H9 (cell line): Measurements from ENCODE around the gene MRPL18. TPM values are rescaled to one million over a fixed set of nuclear protein-coding genes. Genes with fewer than 3 reads are reported as not detected.

Experiments used
- DNase-seq: peaks from one replicate; pipeline ENCODE4 v3.0.0-alpha.2; 2017
- H2AFZ ChIP-seq: one replicate; pipeline ENCODE4 v1.6.1; 2013; ENCODE audit warnings: mild to moderate bottlenecking, low read length, control low read depth, moderate library complexity
- H2AK5ac ChIP-seq: 2 replicates; pipeline ENCODE4 v1.6.1; 2013; ENCODE audit warnings: low read length, control low read depth, mixed read lengths; ENCODE audit not compliant: insufficient read length
- H2BK120ac ChIP-seq: one replicate; pipeline ENCODE4 v1.6.1; 2013; ENCODE audit warnings: low read depth, mild to moderate bottlenecking, low read length, control low read depth, inconsistent platforms; ENCODE audit not compliant: poor library complexity, severe bottlenecking
- H2BK12ac ChIP-seq: 2 replicates; pipeline ENCODE4 v1.6.1; 2013; ENCODE audit warnings: low read length, control low read depth, mixed read lengths, low read depth; ENCODE audit not compliant: insufficient read length
- H2BK15ac ChIP-seq: 2 replicates; pipeline ENCODE4 v1.6.1; 2013; ENCODE audit warnings: low read depth, low read length, control low read depth
- H2BK20ac ChIP-seq: one replicate; pipeline ENCODE4 v1.6.1; 2013; ENCODE audit warnings: low read depth, mild to moderate bottlenecking, low read length, control low read depth, inconsistent platforms; ENCODE audit not compliant: poor library complexity, severe bottlenecking
- H2BK5ac ChIP-seq: 2 replicates; pipeline ENCODE4 v1.6.1; 2013; ENCODE audit warnings: low read length, control low read depth, mixed read lengths; ENCODE audit not compliant: insufficient read length
- H3K14ac ChIP-seq: 2 replicates; pipeline ENCODE4 v1.6.1; 2013; ENCODE audit warnings: low read length, control low read depth; ENCODE audit not compliant: insufficient read depth
- H3K18ac ChIP-seq: 2 replicates; pipeline ENCODE4 v1.6.1; 2013; ENCODE audit warnings: low read depth, mild to moderate bottlenecking, mixed read lengths, low read length, control low read depth; ENCODE audit not compliant: insufficient read length
- H3K23ac ChIP-seq: 2 replicates; pipeline ENCODE4 v1.6.1; 2013; ENCODE audit warnings: low read length, control low read depth, mixed read lengths, low read depth; ENCODE audit not compliant: insufficient read length
- H3K23me2 ChIP-seq: 2 replicates; pipeline ENCODE4 v1.6.1; 2013; ENCODE audit warnings: low read depth, mild to moderate bottlenecking, mixed read lengths, low read length, control low read depth; ENCODE audit not compliant: insufficient read length, poor library complexity, severe bottlenecking
- H3K27ac ChIP-seq: 2 replicates; pipeline ENCODE4 v1.5.1; 2013; ENCODE audit warnings: low read length, control low read depth, mixed read lengths, low read depth; ENCODE audit not compliant: insufficient read length
- H3K27me3 ChIP-seq: 2 replicates; pipeline ENCODE4 v1.6.1; 2013; ENCODE audit warnings: low read length, control low read depth, inconsistent platforms; ENCODE audit not compliant: insufficient read depth
- H3K4ac ChIP-seq: 2 replicates; pipeline ENCODE4 v1.6.1; 2013; ENCODE audit warnings: low read depth, mild to moderate bottlenecking, control low read depth, inconsistent platforms, low read length, moderate library complexity
- H3K4me1 ChIP-seq: 2 replicates; pipeline ENCODE4 v1.6.1; 2013; ENCODE audit warnings: low read length, control low read depth, inconsistent platforms; ENCODE audit not compliant: insufficient read depth
- H3K4me2 ChIP-seq: 2 replicates; pipeline ENCODE4 v1.6.1; 2013; ENCODE audit warnings: low read length, control low read depth, mixed read lengths; ENCODE audit not compliant: insufficient read length, insufficient read depth
- H3K56ac ChIP-seq: 2 replicates; pipeline ENCODE4 v1.6.1; 2013; ENCODE audit warnings: low read depth, mild to moderate bottlenecking, mixed read lengths, low read length, control low read depth; ENCODE audit not compliant: insufficient read length
- H3K79me1 ChIP-seq: 2 replicates; pipeline ENCODE4 v1.6.1; 2013; ENCODE audit warnings: low read depth, mild to moderate bottlenecking, moderate library complexity, low read length, control low read depth, inconsistent platforms; ENCODE audit not compliant: insufficient read depth, poor library complexity, severe bottlenecking
- H3K79me2 ChIP-seq: 2 replicates; pipeline ENCODE4 v1.6.1; 2013; ENCODE audit warnings: low read length, control low read depth, inconsistent platforms; ENCODE audit not compliant: insufficient read depth
- H3K9ac ChIP-seq: 2 replicates; pipeline ENCODE4 v1.6.1; 2013; ENCODE audit warnings: low read length, control low read depth, mixed read lengths; ENCODE audit not compliant: insufficient read length; ENCODE audit errors: extremely low read depth
- H3K9me3 ChIP-seq: one replicate; pipeline ENCODE4 v1.6.1; 2013; ENCODE audit warnings: low read depth, low read length, inconsistent platforms; ENCODE audit not compliant: control insufficient read depth
- H3T11ph ChIP-seq: one replicate; pipeline ENCODE4 v1.6.1; 2013; ENCODE audit warnings: mild to moderate bottlenecking, low read length, control low read depth, inconsistent platforms
- H4K20me1 ChIP-seq: one replicate; pipeline ENCODE4 v1.6.1; 2013; ENCODE audit not compliant: control insufficient read depth, insufficient read length, insufficient read depth
- H4K5ac ChIP-seq: 2 replicates; pipeline ENCODE4 v1.6.1; 2013; ENCODE audit warnings: low read depth, mild to moderate bottlenecking, mixed read lengths, low read length, control low read depth; ENCODE audit not compliant: insufficient read length
- H4K8ac ChIP-seq: replicated peaks from 2 replicates; pipeline ENCODE4 v1.6.1; 2013; ENCODE audit warnings: low read length, control low read depth, mixed read lengths, low read depth; ENCODE audit not compliant: insufficient read length
- H4K91ac ChIP-seq: 2 replicates; pipeline ENCODE4 v1.6.1; 2013; ENCODE audit warnings: low read depth, mild to moderate bottlenecking, moderate library complexity, mixed read lengths, low read length, control low read depth; ENCODE audit not compliant: insufficient read length
- H3K27ac Mint-ChIP-seq, 3 experiments: 2 replicates in 2 of 3; 3 replicates in 1 of 3; pipeline ENCODE4 v1.8.0; 2020 to 2021; ENCODE audit warnings: mixed read lengths in 3 of 3, mild to moderate bottlenecking in 1 of 3, moderate library complexity in 1 of 3
- H3K27me3 Mint-ChIP-seq: 2 replicates; pipeline ENCODE4 v1.8.0; 2021; ENCODE audit warnings: low read depth, mild to moderate bottlenecking, moderate library complexity, mixed read lengths
- H3K36me3 Mint-ChIP-seq, 3 experiments: 2 replicates in 2 of 3; 3 replicates in 1 of 3; pipeline ENCODE4 v1.8.0; 2020 to 2021; ENCODE audit warnings: low read depth in 3 of 3, mixed read lengths in 3 of 3; ENCODE audit not compliant: insufficient read depth in 1 of 3
- H3K4me1 Mint-ChIP-seq, 2 experiments: 2 replicates each; pipeline ENCODE4 v1.8.0; 2020; ENCODE audit warnings: mixed read lengths in 2 of 2
- H3K4me3 Mint-ChIP-seq, 2 experiments: 2 replicates in 1 of 2; 3 replicates in 1 of 2; pipeline ENCODE4 v1.8.0; 2020 to 2021; ENCODE audit warnings: mild to moderate bottlenecking in 2 of 2, mixed read lengths in 2 of 2, moderate library complexity in 1 of 2
- H3K9me3 Mint-ChIP-seq, 2 experiments: 2 replicates in 1 of 2; 3 replicates in 1 of 2; pipeline ENCODE4 v1.8.0; 2020; ENCODE audit warnings: mild to moderate bottlenecking in 2 of 2, mixed read lengths in 2 of 2, moderate library complexity in 1 of 2
- WGBS: extraction: QIAGEN DNeasy Blood & Tissue Kit; methylation state at CpG from one replicate; pipeline ENCODE4 v1.1.7; 2013; ENCODE audit warnings: missing lambda C conversion rate, low lambda C conversion rate, mixed read lengths; ENCODE audit not compliant: insufficient read length; ENCODE audit errors: extremely low coverage; 5-methylcytosine and 5-hydroxymethylcytosine counted together
- total RNA-seq: library from RNA; stranded (reverse); gene quantifications from 2 replicates; pipeline ENCODE4 v1.2.1, GENCODE V29; 2021
- TF ChIP-seq, protein P1 (sequence below): fragments of 200-600 bp; sonication (generic); conservative IDR thresholded peaks from 3 replicates; pipeline ENCODE4 v1.8.0; 2021; ENCODE audit warnings: antibody characterized with exemption, mild to moderate bottlenecking

MRPL18 gene
- total RNA-seq, 1 experiment from 2014 or later = 88.8 TPM

DNA sequence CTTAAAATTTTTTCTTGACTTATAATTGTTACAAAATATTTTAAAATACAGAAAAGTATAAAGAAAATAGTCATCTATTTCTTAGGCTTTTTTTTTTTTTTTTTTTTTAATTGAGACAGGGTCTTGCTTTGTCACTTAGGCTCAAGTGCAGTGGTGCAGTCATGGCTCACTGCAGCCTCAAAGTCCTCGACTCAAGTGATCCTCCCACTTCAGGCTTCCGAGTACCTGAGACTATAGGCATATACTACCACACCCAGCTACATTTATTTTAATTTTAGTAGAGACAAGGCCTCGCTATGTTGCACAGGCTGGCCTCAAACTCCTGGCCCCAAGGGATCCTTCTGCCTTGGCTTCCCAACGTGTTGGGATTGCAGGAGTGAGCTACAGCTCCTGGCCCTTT is 33.8 kb upstream of the MRPL18 start:
- Mint-ChIP-seq H3K4me1 (peaks cover 22 to 27% of the 10 kb centered on the region in 2 experiments), H3K27me3 (no peaks in the 10 kb centered on the region)
- H3K23me2 ChIP-seq = peaks cover 6% of the 10 kb centered on the region

More for the DNA sequence above, 33.8 kb upstream of the MRPL18 start:
- H4K20me1 ChIP-seq = no peaks in the 10 kb centered on the region
- no peak for DNase-seq
- no peak overlapping the region for H3K4me2 ChIP-seq
- H3K79me2 ChIP-seq = no peaks in the 10 kb centered on the region
- H3K23ac ChIP-seq = no peak overlapping the region
- H3K9me3 ChIP-seq = no peaks in the 10 kb centered on the region
- H2AFZ ChIP-seq = no peak overlapping the region
- peaks cover 36 to 69% (median 68%) of the 10 kb centered on the region in 3 experiments for H3K36me3 Mint-ChIP-seq
- no peak overlapping the region; a peak in 1 of 7 replicates for H3K27ac Mint-ChIP-seq
- H4K91ac ChIP-seq = no peak overlapping the region
- H3K9me3 Mint-ChIP-seq = no peaks in the 10 kb centered on the region
- no peak overlapping the region for H3K4ac ChIP-seq
- no peak overlapping the region for H3T11ph ChIP-seq
- no peaks in the 10 kb centered on the region for H3K79me1 ChIP-seq
- no peaks in the 10 kb centered on the region; the same call in 1 of the 2 replicates for H3K4me1 ChIP-seq
- no peak overlapping the region for H2BK5ac ChIP-seq
- H3K18ac ChIP-seq = no peak overlapping the region
- no peak overlapping the region for H2BK12ac ChIP-seq
- no peak overlapping the region for H4K5ac ChIP-seq
- no peaks in the 10 kb centered on the region for H3K27me3 ChIP-seq
- no peak overlapping the region for H3K4me3 Mint-ChIP-seq
- no peak overlapping the region for H3K14ac ChIP-seq
- no CpG with 5 or more reads among the region's 4 CpGs for WGBS
- H2BK120ac ChIP-seq = no peak overlapping the region
- TF ChIP-seq, protein P1, sequence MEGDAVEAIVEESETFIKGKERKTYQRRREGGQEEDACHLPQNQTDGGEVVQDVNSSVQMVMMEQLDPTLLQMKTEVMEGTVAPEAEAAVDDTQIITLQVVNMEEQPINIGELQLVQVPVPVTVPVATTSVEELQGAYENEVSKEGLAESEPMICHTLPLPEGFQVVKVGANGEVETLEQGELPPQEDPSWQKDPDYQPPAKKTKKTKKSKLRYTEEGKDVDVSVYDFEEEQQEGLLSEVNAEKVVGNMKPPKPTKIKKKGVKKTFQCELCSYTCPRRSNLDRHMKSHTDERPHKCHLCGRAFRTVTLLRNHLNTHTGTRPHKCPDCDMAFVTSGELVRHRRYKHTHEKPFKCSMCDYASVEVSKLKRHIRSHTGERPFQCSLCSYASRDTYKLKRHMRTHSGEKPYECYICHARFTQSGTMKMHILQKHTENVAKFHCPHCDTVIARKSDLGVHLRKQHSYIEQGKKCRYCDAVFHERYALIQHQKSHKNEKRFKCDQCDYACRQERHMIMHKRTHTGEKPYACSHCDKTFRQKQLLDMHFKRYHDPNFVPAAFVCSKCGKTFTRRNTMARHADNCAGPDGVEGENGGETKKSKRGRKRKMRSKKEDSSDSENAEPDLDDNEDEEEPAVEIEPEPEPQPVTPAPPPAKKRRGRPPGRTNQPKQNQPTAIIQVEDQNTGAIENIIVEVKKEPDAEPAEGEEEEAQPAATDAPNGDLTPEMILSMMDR = no peak
- H2BK15ac ChIP-seq = no peak overlapping the region
- no peak overlapping the region for H3K56ac ChIP-seq
- no peak overlapping the region for H4K8ac ChIP-seq
- no peak overlapping the region for H2BK20ac ChIP-seq
- no peak overlapping the region for H3K9ac ChIP-seq
- no peak overlapping the region for H3K27ac ChIP-seq
- no peak overlapping the region for H2AK5ac ChIP-seq
